DOHH2 (cell line): ENCODE measurements around the gene GDE1.

ENCODE experiments used
- H3F3A ChIP-seq: fragments of 200-600 bp; sonication (generic), shearing (Covaris generic); 2 replicates; pipeline ENCODE4 v1.6.0; 2016; ENCODE audit warnings: antibody characterized with exemption, mild to moderate bottlenecking; ENCODE audit not compliant: control insufficient read depth, insufficient read depth
- H3K27ac ChIP-seq: fragments of 200-600 bp; sonication (generic); 2 replicates; pipeline ENCODE4 v1.5.1; 2014; ENCODE audit warnings: low read depth, mild to moderate bottlenecking, low read length, moderate library complexity
- H3K27me3 ChIP-seq: fragments of 200-600 bp; sonication (generic); 2 replicates; pipeline ENCODE4 v1.6.1; 2014; ENCODE audit warnings: mild to moderate bottlenecking, low read length, mixed read lengths; ENCODE audit not compliant: control insufficient read depth
- H3K36me3 ChIP-seq: fragments of 200-600 bp; sonication (generic); 2 replicates; pipeline ENCODE4 v1.6.1; 2014; ENCODE audit warnings: mild to moderate bottlenecking, low read length, moderate library complexity, mixed read lengths; ENCODE audit not compliant: control insufficient read depth
- H3K4me1 ChIP-seq: fragments of 200-600 bp; sonication (generic); 2 replicates; pipeline ENCODE4 v1.6.1; 2014; ENCODE audit warnings: mild to moderate bottlenecking, low read length, mixed read lengths; ENCODE audit not compliant: control insufficient read depth
- H3K4me2 ChIP-seq: fragments of 200-600 bp; sonication (generic); 2 replicates; pipeline ENCODE4 v1.6.0; 2014; ENCODE audit warnings: mild to moderate bottlenecking, low read length, moderate library complexity
- H3K4me3 ChIP-seq: fragments of 200-600 bp; sonication (generic); 2 replicates; pipeline ENCODE4 v1.5.1; 2014; ENCODE audit warnings: mild to moderate bottlenecking, low read length, mixed read lengths
- H3K79me2 ChIP-seq: fragments of 200-600 bp; sonication (generic); 2 replicates; pipeline ENCODE4 v1.6.1; 2014; ENCODE audit warnings: mild to moderate bottlenecking, low read length, mixed read lengths; ENCODE audit not compliant: control insufficient read depth
- H3K9me2 ChIP-seq: fragments of 200-600 bp; sonication (generic); replicated peaks from 2 replicates; pipeline ENCODE4 v1.6.1; 2014; ENCODE audit warnings: mild to moderate bottlenecking, low read length, mixed read lengths; ENCODE audit not compliant: control insufficient read depth
- H3K9me3 ChIP-seq: fragments of 200-600 bp; sonication (generic); 2 replicates; pipeline ENCODE4 v1.6.1; 2014; ENCODE audit warnings: antibody characterized with exemption, low read length, mixed read lengths; ENCODE audit not compliant: control insufficient read depth, insufficient read depth
- H4K20me1 ChIP-seq: fragments of 200-600 bp; sonication (generic); 2 replicates; pipeline ENCODE4 v1.6.0; 2014; ENCODE audit warnings: low read depth, mild to moderate bottlenecking, antibody characterized with exemption, low read length, moderate library complexity; ENCODE audit not compliant: control insufficient read depth, insufficient read depth
- EZH2phosphoT487 ChIP-seq: fragments of 200-600 bp; sonication (generic); IDR thresholded peaks from 2 replicates; pipeline ENCODE4 v1.6.1; 2017; ENCODE audit warnings: borderline replicate concordance, mild to moderate bottlenecking, antibody characterized with exemption, low read length, moderate library complexity, mixed read lengths
- TF ChIP-seq, protein P1 (sequence below): fragments of 200-600 bp; sonication (generic); IDR thresholded peaks from one replicate; pipeline ENCODE4 v1.5.1; 2014; ENCODE audit warnings: antibody characterized with exemption, mild to moderate bottlenecking, low read depth, low read length; ENCODE audit not compliant: poor library complexity, severe bottlenecking

The GDE1 gene

DNA sequence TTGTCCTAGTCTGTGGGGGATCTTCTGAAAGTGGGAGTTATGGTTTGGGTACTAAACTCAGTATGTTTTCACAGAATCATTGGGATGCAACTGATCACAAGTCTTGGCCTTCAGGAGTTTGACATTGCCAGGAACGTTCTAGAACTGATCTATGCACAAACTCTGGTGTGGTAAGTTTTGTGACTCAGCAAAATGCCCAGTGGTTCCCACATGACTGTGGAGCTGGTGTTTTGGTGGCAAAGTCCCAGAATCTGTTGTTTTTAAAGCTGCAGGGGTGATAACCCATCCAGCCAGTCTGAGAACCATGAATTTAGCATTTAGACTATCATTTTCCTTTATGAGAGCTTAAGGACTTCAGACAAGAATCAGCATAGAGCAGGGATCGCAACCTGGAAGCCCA is 40.6 kb downstream of the GDE1 start:
- no peak for TF ChIP-seq EZH2phosphoT487
- TF ChIP-seq, protein P1, sequence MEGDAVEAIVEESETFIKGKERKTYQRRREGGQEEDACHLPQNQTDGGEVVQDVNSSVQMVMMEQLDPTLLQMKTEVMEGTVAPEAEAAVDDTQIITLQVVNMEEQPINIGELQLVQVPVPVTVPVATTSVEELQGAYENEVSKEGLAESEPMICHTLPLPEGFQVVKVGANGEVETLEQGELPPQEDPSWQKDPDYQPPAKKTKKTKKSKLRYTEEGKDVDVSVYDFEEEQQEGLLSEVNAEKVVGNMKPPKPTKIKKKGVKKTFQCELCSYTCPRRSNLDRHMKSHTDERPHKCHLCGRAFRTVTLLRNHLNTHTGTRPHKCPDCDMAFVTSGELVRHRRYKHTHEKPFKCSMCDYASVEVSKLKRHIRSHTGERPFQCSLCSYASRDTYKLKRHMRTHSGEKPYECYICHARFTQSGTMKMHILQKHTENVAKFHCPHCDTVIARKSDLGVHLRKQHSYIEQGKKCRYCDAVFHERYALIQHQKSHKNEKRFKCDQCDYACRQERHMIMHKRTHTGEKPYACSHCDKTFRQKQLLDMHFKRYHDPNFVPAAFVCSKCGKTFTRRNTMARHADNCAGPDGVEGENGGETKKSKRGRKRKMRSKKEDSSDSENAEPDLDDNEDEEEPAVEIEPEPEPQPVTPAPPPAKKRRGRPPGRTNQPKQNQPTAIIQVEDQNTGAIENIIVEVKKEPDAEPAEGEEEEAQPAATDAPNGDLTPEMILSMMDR: no peak
- H3K4me2 ChIP-seq: no peak overlapping the region
- H4K20me1 ChIP-seq: no peaks in the 10 kb centered on the region
- H3K4me3 ChIP-seq: no peak overlapping the region
- no peaks in the 10 kb centered on the region for H3K9me3 ChIP-seq
- H3K4me1 ChIP-seq: no peaks in the 10 kb centered on the region
- H3K36me3 ChIP-seq: no peaks in the 10 kb centered on the region
- no peak overlapping the region for H3K27ac ChIP-seq
- no peaks in the 10 kb centered on the region for H3K79me2 ChIP-seq
- no peaks in the 10 kb centered on the region for H3K9me2 ChIP-seq
- no peaks in the 10 kb centered on the region for H3K27me3 ChIP-seq
- H3F3A ChIP-seq: no peaks in the 10 kb centered on the region

DNA sequence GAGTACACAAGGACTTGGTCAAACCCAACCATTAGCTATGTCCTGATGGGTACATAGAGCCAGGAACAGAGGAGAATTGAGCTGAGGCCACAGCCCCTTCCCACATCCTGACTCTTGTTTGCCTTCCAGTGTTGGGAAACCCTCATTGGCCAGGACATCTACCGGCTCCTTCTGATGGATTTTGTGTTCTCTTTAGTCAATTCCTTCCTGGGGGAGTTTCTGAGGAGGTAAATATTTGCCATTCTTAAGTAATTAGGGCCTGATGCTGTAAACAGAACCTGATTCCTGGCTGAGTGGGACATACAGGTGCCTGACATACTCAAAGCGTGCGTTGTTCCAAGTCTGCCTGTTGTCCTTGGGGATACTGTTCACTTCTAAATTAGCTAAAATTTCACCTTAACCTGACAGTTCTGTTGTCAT is 42.6 kb downstream of the GDE1 start:
- Histone ChIP-seq H3K36me3 (no peaks in the 10 kb centered on the region), H3F3A (no peaks in the 10 kb centered on the region), H3K4me3 (no peak overlapping the region), H3K27ac (no peak overlapping the region), H3K27me3 (no peaks in the 10 kb centered on the region), H3K4me1 (no peaks in the 10 kb centered on the region), H3K9me3 (no peaks in the 10 kb centered on the region), H3K9me2 (no peaks in the 10 kb centered on the region), H3K4me2 (no peak overlapping the region), H3K79me2 (no peaks in the 10 kb centered on the region), H4K20me1 (no peaks in the 10 kb centered on the region)
- TF ChIP-seq, protein P1: no peak
- no peak for TF ChIP-seq EZH2phosphoT487

DNA sequence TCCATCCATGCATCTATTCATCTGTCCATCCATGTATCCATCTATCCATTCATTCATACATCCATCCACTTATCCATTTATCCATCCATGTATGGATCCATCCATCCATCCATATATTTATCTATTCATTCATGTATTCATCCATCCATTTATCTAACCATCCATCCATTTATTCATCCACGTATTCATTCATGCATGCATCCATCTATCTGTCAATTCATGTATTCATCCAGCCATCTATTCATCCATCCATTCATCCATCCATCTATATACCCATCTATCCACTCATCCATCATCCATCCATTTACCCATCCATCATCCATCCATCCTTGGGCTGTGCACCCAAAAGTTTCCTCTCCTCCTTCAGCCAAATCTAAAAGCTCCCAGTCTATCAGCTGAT is 43.4 kb downstream of the GDE1 start:
- TF ChIP-seq, protein P1: no peak
- no peak for TF ChIP-seq EZH2phosphoT487
- H3K27ac ChIP-seq: no peak overlapping the region
- no peak overlapping the region for H3K4me2 ChIP-seq
- H3K79me2 ChIP-seq: no peaks in the 10 kb centered on the region
- no peaks in the 10 kb centered on the region for H3K9me2 ChIP-seq
- H3K9me3 ChIP-seq: no peaks in the 10 kb centered on the region
- no peaks in the 10 kb centered on the region for H3K36me3 ChIP-seq
- no peaks in the 10 kb centered on the region for H3K4me1 ChIP-seq
- H3K27me3 ChIP-seq: no peaks in the 10 kb centered on the region
- no peaks in the 10 kb centered on the region for H3F3A ChIP-seq
- no peak overlapping the region for H3K4me3 ChIP-seq
- H4K20me1 ChIP-seq: no peaks in the 10 kb centered on the region

DNA sequence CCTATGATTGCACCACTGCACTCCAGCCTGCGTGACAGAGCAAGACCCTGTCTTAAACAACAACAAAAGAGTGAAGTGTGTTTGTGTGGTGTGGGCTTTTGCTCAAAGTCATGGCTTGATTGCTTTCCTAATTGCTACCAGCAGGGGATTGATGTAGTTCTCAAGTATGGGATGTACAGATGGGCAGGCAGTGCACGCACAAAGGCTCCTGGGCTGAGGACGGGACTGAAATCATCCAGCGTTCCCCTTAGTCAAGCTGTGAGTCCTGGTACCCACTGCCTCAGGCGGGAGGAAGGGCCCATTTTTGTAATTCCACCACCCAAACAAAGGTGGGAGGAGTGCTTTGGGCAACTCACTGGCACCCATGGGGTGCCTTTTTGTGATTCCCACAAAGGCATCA is 47.3 kb downstream of the GDE1 start:
- Histone ChIP-seq H3K36me3 (no peaks in the 10 kb centered on the region), H3K27me3 (no peaks in the 10 kb centered on the region), H4K20me1 (no peaks in the 10 kb centered on the region), H3F3A (no peaks in the 10 kb centered on the region), H3K9me3 (no peaks in the 10 kb centered on the region), H3K4me2 (no peak overlapping the region), H3K27ac (no peak overlapping the region), H3K79me2 (no peaks in the 10 kb centered on the region), H3K4me3 (no peak overlapping the region), H3K9me2 (no peaks in the 10 kb centered on the region), H3K4me1 (no peaks in the 10 kb centered on the region)
- TF ChIP-seq EZH2phosphoT487: no peak
- TF ChIP-seq, protein P1: no peak
